HepG2 (cell line): Measurements from ENCODE around the gene MSL2. TPM values are rescaled to one million over a fixed set of nuclear protein-coding genes. Genes with fewer than 3 reads are reported as not detected.

Experiments used
- BHLHE40 ChIP-seq: IDR thresholded peaks from 2 replicates; pipeline ENCODE4 v1.6.1; 2011; ENCODE audit warnings: low read length, improper control_type of control experiment
- CCAR2 ChIP-seq: fragments of 200-400 bp; formaldehyde crosslinking; optimal IDR thresholded peaks from 2 replicates; pipeline ENCODE3; 2018; ENCODE audit warnings: low read depth, mild to moderate bottlenecking, low read length, moderate library complexity
- CENPX ChIP-seq: sonication (generic); formaldehyde crosslinking; IDR thresholded peaks from 2 replicates; pipeline ENCODE4 v1.9.0; 2021; ENCODE audit warnings: mild to moderate bottlenecking, missing genetic modification reagents, moderate library complexity
- ELF3 ChIP-seq: IDR thresholded peaks from 2 replicates; pipeline ENCODE4 v1.6.1; 2016; ENCODE audit warnings: missing genetic modification reagents, missing compliant biosample characterization
- HNF4G ChIP-seq, 2 experiments: sonication (generic) in 1 of 2; formaldehyde crosslinking in 1 of 2; IDR thresholded peaks; 2 replicates each; pipeline versions ENCODE4 v1.4.0 to v1.6.1; 2011 to 2020; ENCODE audit warnings: borderline replicate concordance in 2 of 2, low read depth in 2 of 2, mild to moderate bottlenecking in 2 of 2, low read length in 1 of 2, missing genetic modification reagents in 1 of 2, moderate library complexity in 1 of 2
- JDP2 ChIP-seq: sonication (generic); formaldehyde crosslinking; IDR thresholded peaks from 2 replicates; pipeline ENCODE4 v1.8.1; 2022; ENCODE audit warnings: missing genetic modification reagents, borderline replicate concordance
- KDM2A ChIP-seq: sonication (generic); formaldehyde crosslinking; IDR thresholded peaks from 2 replicates; pipeline ENCODE4 v1.4.0; 2020; ENCODE audit warnings: low read depth, missing genetic modification reagents, borderline replicate concordance
- KLF6 ChIP-seq: IDR thresholded peaks from 2 replicates; pipeline ENCODE4 v1.8.0; 2016; ENCODE audit warnings: missing biosample characterization, missing genetic modification reagents
- PITX1 ChIP-seq: sonication (generic); formaldehyde crosslinking; IDR thresholded peaks from 2 replicates; pipeline ENCODE4 v1.5.1; 2020; ENCODE audit warnings: mild to moderate bottlenecking, missing genetic modification reagents
- TAF1 ChIP-seq: sonication (generic); formaldehyde crosslinking; IDR thresholded peaks from 2 replicates; pipeline ENCODE4 v1.4.0; 2020; ENCODE audit warnings: missing genetic modification reagents
- ZNF567 ChIP-seq: sonication (generic); formaldehyde crosslinking; IDR thresholded peaks from 2 replicates; pipeline ENCODE4 v1.8.1; 2023; ENCODE audit warnings: mild to moderate bottlenecking, missing genetic modification reagents, borderline replicate concordance
- ZNF703 ChIP-seq: sonication (generic); formaldehyde crosslinking; IDR thresholded peaks from 2 replicates; pipeline ENCODE4 v1.5.1; 2020; ENCODE audit warnings: missing genetic modification reagents, mild to moderate bottlenecking, moderate library complexity, borderline replicate concordance
- polyA plus RNA-seq, 8 experiments: library from polyadenylated mRNA; depleted of rRNA in 3 of 8; stranded (reverse) in 7 of 8; unstranded in 1 of 8; fragments of >200 nt; fragmentation: Illumina TruSeq in 4 of 8; extraction: Trizol in 4 of 8; gene quantifications; 2 replicates each; pipeline versions ENCODE4 v1.2.1 to v1.2.3, GENCODE V29; 2011 to 2016; ENCODE audit warnings: low read depth in 4 of 8, missing spikeins in 1 of 8, mixed read lengths in 1 of 8; ENCODE audit not compliant: insufficient read depth in 1 of 8
- total RNA-seq, 5 experiments: library from RNA; depleted of rRNA; stranded (reverse); fragments of >200 nt; fragmentation: Illumina TruSeq; extraction: Trizol; gene quantifications; 2 replicates each; pipeline ENCODE4 v1.2.3, GENCODE V29; 2016; ENCODE audit warnings: low read depth in 1 of 5
- TF ChIP-seq, protein P1 (sequence below): sonication (generic); formaldehyde crosslinking; IDR thresholded peaks from 2 replicates; pipeline ENCODE4 v1.5.1; 2020; ENCODE audit warnings: missing genetic modification reagents, mild to moderate bottlenecking, borderline replicate concordance
- TF ChIP-seq, protein P2 (sequence below): sonication (generic); formaldehyde crosslinking; conservative IDR thresholded peaks from 2 replicates; pipeline ENCODE4 v1.4.0; 2020; ENCODE audit warnings: missing genetic modification reagents
- TF ChIP-seq, protein P3 (sequence below): sonication (generic); formaldehyde crosslinking; IDR thresholded peaks from 2 replicates; pipeline ENCODE4 v1.8.0; 2022; ENCODE audit warnings: missing genetic modification reagents, mild to moderate bottlenecking, borderline replicate concordance
- TF ChIP-seq, protein P4 (sequence below): sonication (generic); formaldehyde crosslinking; IDR thresholded peaks from 2 replicates; pipeline ENCODE4 v1.5.0; 2020; ENCODE audit warnings: missing genetic modification reagents
- TF ChIP-seq, protein P5 (sequence below): sonication (generic); formaldehyde crosslinking; IDR thresholded peaks from 2 replicates; pipeline ENCODE4 v1.4.0; 2020; ENCODE audit warnings: missing genetic modification reagents, borderline replicate concordance

MSL2 gene
- total and polyA plus RNA-seq, 2 of the 13 experiments (the other 11 are each of a cell fraction or from before 2014, with no cell fraction given): 6.9 to 11.7 TPM

DNA sequence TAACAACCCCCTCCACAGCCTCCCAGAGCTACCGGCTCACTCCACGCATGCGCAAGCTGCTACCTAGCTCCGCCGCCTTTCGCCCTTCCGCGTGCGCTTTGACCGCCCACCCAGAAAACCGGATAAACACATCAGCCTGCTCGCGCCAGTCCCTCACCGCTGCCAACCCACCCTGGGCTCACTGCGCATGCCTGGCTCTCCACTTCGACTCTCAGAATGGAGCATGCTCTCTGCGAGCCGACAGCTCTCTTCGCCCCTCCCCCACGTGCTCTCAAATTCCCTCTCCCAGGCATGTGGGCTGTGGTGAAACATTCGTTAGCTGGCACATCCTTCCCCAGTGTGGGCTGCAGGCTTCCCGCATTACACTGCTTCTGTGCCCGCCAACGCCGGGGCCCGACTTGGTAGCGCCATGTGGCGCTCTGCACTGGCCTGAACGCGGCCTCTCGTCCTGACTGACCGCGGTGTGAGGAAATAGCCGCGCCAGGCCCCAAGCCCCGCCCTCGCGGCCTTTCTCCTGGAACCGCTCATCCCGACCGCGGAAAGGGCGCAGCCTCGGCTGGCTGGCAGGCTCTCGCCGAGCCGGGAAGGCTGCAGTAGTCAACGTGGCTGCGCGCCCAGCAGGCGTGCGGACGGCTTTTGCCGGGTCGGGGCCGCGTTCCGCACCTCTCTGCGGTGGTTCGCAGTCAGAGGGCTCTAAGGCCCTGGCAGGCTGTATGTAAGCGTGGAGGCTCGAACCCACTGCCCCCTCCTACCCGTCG lies 445 bp upstream of the MSL2 start (continued):
- peak; percentile 94 for TF ChIP-seq ZNF703
- TF ChIP-seq, protein P1, sequence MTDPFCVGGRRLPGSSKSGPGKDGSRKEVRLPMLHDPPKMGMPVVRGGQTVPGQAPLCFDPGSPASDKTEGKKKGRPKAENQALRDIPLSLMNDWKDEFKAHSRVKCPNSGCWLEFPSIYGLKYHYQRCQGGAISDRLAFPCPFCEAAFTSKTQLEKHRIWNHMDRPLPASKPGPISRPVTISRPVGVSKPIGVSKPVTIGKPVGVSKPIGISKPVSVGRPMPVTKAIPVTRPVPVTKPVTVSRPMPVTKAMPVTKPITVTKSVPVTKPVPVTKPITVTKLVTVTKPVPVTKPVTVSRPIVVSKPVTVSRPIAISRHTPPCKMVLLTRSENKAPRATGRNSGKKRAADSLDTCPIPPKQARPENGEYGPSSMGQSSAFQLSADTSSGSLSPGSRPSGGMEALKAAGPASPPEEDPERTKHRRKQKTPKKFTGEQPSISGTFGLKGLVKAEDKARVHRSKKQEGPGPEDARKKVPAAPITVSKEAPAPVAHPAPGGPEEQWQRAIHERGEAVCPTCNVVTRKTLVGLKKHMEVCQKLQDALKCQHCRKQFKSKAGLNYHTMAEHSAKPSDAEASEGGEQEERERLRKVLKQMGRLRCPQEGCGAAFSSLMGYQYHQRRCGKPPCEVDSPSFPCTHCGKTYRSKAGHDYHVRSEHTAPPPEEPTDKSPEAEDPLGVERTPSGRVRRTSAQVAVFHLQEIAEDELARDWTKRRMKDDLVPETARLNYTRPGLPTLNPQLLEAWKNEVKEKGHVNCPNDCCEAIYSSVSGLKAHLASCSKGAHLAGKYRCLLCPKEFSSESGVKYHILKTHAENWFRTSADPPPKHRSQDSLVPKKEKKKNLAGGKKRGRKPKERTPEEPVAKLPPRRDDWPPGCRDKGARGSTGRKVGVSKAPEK: peak; percentile 60; the same call in 1 of the 2 replicates
- TF ChIP-seq, protein P2, sequence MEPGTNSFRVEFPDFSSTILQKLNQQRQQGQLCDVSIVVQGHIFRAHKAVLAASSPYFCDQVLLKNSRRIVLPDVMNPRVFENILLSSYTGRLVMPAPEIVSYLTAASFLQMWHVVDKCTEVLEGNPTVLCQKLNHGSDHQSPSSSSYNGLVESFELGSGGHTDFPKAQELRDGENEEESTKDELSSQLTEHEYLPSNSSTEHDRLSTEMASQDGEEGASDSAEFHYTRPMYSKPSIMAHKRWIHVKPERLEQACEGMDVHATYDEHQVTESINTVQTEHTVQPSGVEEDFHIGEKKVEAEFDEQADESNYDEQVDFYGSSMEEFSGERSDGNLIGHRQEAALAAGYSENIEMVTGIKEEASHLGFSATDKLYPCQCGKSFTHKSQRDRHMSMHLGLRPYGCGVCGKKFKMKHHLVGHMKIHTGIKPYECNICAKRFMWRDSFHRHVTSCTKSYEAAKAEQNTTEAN (CRISPR knock-in tag): peak; percentile 92
- peak; percentile 70; the same call in 1 of the 2 replicates for TF ChIP-seq HNF4G (IDR thresholded peaks at IDR 0.05; ENCODE audit: borderline replicate concordance, low read depth, low read length)
- TF ChIP-seq HNF4G (CRISPR knock-in tag; IDR thresholded peaks at IDR 0.05; ENCODE audit: borderline replicate concordance, low read depth): peak; percentile 75; the same call in 1 of the 2 replicates
- peak; percentile 73 for TF ChIP-seq ELF3 (CRISPR knock-in tag)
- peak; percentile 7 for TF ChIP-seq CCAR2
- peak; percentile 89 for TF ChIP-seq KLF6
- peak; percentile 95 for TF ChIP-seq TAF1 (CRISPR knock-in tag)
- TF ChIP-seq PITX1 (CRISPR knock-in tag): peak; percentile 87
- peak; percentile 88 for TF ChIP-seq KDM2A (CRISPR knock-in tag)
- TF ChIP-seq JDP2 (CRISPR knock-in tag): peak; percentile 61; the same call in 1 of the 2 replicates
- TF ChIP-seq, protein P3, sequence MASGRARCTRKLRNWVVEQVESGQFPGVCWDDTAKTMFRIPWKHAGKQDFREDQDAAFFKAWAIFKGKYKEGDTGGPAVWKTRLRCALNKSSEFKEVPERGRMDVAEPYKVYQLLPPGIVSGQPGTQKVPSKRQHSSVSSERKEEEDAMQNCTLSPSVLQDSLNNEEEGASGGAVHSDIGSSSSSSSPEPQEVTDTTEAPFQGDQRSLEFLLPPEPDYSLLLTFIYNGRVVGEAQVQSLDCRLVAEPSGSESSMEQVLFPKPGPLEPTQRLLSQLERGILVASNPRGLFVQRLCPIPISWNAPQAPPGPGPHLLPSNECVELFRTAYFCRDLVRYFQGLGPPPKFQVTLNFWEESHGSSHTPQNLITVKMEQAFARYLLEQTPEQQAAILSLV (CRISPR knock-in tag): peak; percentile 99
- no peak for TF ChIP-seq CENPX (CRISPR knock-in tag)
- TF ChIP-seq, protein P4, sequence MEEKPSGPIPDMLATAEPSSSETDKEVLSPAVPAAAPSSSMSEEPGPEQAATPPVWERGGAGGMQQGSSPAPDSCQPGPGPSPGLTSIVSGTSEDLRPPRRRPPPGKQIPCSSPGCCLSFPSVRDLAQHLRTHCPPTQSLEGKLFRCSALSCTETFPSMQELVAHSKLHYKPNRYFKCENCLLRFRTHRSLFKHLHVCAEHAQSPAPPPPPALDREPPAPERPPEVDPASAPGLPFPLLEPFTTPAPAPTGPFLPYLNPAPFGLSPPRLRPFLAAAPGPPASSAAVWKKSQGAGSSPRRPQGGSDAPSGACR (CRISPR knock-in tag): peak; percentile 94
- peak; percentile 93; the same call in 1 of the 2 replicates for TF ChIP-seq ZNF567 (CRISPR knock-in tag)
- TF ChIP-seq, protein P5, sequence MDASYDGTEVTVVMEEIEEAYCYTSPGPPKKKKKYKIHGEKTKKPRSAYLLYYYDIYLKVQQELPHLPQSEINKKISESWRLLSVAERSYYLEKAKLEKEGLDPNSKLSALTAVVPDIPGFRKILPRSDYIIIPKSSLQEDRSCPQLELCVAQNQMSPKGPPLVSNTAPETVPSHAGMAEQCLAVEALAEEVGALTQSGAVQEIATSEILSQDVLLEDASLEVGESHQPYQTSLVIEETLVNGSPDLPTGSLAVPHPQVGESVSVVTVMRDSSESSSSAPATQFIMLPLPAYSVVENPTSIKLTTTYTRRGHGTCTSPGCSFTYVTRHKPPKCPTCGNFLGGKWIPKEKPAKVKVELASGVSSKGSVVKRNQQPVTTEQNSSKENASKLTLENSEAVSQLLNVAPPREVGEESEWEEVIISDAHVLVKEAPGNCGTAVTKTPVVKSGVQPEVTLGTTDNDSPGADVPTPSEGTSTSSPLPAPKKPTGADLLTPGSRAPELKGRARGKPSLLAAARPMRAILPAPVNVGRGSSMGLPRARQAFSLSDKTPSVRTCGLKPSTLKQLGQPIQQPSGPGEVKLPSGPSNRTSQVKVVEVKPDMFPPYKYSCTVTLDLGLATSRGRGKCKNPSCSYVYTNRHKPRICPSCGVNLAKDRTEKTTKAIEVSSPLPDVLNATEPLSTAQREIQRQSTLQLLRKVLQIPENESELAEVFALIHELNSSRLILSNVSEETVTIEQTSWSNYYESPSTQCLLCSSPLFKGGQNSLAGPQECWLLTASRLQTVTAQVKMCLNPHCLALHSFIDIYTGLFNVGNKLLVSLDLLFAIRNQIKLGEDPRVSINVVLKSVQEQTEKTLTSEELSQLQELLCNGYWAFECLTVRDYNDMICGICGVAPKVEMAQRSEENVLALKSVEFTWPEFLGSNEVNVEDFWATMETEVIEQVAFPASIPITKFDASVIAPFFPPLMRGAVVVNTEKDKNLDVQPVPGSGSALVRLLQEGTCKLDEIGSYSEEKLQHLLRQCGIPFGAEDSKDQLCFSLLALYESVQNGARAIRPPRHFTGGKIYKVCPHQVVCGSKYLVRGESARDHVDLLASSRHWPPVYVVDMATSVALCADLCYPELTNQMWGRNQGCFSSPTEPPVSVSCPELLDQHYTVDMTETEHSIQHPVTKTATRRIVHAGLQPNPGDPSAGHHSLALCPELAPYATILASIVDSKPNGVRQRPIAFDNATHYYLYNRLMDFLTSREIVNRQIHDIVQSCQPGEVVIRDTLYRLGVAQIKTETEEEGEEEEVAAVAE (CRISPR knock-in tag): peak; percentile 92
- TF ChIP-seq BHLHE40: peak; percentile 50; the same call in 1 of the 2 replicates
